ENCODE measurements around the gene MYO9B. TPM values are rescaled to one million over a fixed set of nuclear protein-coding genes. Genes with fewer than 3 reads are reported as not detected.
A peak's percentile ranks its signal among the peaks of the same experiment; 100 is the strongest.

MYO9B gene
- total and polyA plus RNA-seq, 2 of the 13 experiments (the other 11 are each of a cell fraction or from before 2014, with no cell fraction given) = 18.0 to 18.3 TPM

- TF ChIP-seq AHDC1 (CRISPR knock-in tag; IDR thresholded peaks at IDR 0.05; ENCODE audit: borderline replicate concordance) (0 out of 2 replicates have a peak, but pooled peaks have one; percentile 43), HNRNPK (IDR thresholded peaks at IDR 0.05; ENCODE audit: low read depth, low read length, poor library complexity, severe bottlenecking) (peak; percentile 65), POGZ (CRISPR knock-in tag; IDR thresholded peaks at IDR 0.05) (peak; percentile 74), E2F5 (CRISPR knock-in tag; conservative IDR thresholded peaks at IDR 0.05) (0 out of 2 replicates have a peak, but pooled peaks have one; percentile 29), IKZF5 (CRISPR knock-in tag; IDR thresholded peaks at IDR 0.05) (peak; percentile 49; the same call in 1 of the 2 replicates), GABPB1 (CRISPR knock-in tag; IDR thresholded peaks at IDR 0.05) (peak; percentile 98), MYPOP (CRISPR knock-in tag; IDR thresholded peaks at IDR 0.05) (peak; percentile 73; the same call in 1 of the 2 replicates), HHEX (CRISPR knock-in tag; IDR thresholded peaks at IDR 0.05) (no peak), HMGXB4 (CRISPR knock-in tag; IDR thresholded peaks at IDR 0.05; ENCODE audit: borderline replicate concordance in 1 of 2, low read depth in 1 of 2) (peak in 1 of 2 experiments; percentile 77; a peak in 2 of 4 replicates), UBTF (CRISPR knock-in tag; IDR thresholded peaks at IDR 0.05) (peak; percentile 33; the same call in 1 of the 2 replicates), TAF15 (IDR thresholded peaks at IDR 0.05; ENCODE audit: low read depth, low read length, poor library complexity, severe bottlenecking) (peak; percentile 92), STAG1 (CRISPR knock-in tag; IDR thresholded peaks at IDR 0.05) (peak; percentile 16; the same call in 1 of the 2 replicates), SRF (IDR thresholded peaks at IDR 0.05; ENCODE audit: low read depth, low read length) (peak; percentile 56; the same call in 1 of the 2 replicates)
Measured at GRCh38 chr19:17215127-17215971, 139.8 kb downstream of the MYO9B start, which contains the start of gene USE1 (continued).
